Measurements from ENCODE around the gene CACNG7.

Gene CACNG7

GRCh38 chr19:53872762-53873161 is 36.3 kb upstream of the CACNG7 start:
- no peak overlapping the region for H3K4me3 ChIP-seq (ENCODE audit: low read length)
- no peak for TF ChIP-seq ZNF274 (IDR thresholded peaks at IDR 0.05; ENCODE audit: low read depth, low read length)

- H3K4me3 ChIP-seq (ENCODE audit: low read length) = no peak overlapping the region
- TF ChIP-seq ZNF274 (IDR thresholded peaks at IDR 0.05; ENCODE audit: low read depth, low read length) = no peak
Measured at GRCh38 chr19:53873773-53874605, 35.1 kb upstream of the CACNG7 start.

DNA sequence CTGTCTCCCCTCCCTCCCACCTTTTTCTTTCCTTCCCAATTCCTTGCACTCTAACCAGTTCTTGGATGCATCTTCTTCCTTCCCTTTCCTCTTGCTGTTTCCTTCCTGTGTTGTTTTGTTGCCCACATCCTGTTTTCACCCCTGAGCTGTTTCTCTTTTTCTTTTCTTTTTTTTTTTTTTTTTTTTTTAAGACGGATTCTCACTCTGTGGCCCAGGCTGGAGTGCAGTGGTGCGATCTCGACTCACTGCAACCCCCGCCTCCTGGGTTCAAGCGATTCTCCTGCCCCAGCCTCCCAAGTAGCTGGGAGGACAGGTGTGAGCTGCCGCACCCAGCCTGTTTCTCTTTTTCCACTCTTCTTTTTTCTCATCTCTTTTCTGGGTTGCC is 34.5 kb upstream of the CACNG7 start:
- TF ChIP-seq ZNF274 (IDR thresholded peaks at IDR 0.05; ENCODE audit: low read depth, low read length) = no peak
- H3K4me3 ChIP-seq (ENCODE audit: low read length) = no peak overlapping the region

DNA sequence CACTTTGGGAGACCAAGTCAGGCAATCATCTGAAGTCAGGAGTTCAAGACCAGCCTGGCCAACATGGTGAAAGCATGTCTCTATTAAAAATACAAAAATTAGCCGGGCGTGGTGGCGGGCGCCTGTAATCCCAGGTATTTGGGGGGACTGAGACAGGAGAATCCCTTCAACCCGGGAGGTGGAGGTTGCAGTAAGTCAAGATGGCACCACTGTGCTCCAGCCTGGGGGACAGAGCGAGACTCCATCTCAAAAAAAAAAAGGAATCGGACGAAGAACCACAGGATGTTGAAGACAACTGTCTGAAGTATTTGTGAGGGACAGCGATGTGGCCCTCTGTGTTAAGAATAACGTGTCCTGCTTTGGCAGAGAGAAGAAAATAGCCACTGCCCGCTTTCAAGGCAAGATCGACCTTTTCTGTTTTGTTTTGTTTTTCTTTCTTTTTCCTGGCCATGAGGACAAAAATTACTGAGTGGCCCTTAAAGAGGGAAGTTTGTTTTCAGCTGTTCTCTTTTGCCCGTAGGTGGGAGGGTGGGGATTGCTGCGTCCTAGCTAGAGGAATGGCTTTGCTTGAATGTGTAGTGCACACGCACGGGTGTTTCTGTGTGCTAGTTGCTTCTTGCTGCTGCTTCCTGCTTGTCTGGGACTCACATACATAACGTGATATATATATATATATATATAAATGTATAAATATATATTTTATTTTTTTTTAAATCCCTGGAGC is 33.3 kb upstream of the CACNG7 start:
- H3K4me3 ChIP-seq (ENCODE audit: low read length) = no peak overlapping the region
- TF ChIP-seq ZNF274 (IDR thresholded peaks at IDR 0.05; ENCODE audit: low read depth, low read length) = no peak

DNA sequence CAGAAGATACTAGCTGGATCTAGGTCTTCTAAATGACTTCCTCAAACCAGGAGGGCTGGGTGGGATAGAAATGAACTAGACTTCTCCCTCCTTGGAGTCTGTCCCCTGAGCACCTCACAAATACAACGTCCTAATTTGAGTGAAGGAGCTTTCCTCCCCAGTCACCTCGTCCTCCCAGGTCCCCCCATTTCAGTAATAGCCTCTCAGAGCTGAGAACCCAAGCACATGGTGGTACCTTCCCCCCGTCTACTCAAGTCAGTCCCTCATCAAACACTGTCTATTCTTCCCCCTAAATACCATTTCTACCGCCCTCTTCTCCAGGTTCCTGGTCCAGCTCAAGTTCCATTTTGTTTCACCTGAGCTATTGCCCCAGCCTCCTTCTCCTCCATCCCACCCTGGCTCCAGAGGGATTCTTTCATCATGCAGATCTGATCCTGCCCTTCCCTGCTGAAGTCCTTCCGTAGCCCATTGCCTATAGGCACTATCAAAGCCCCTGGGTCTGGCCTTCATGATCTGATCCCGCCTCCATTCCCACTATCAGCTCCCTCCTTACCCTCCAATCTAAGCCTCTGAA is 32.3 kb upstream of the CACNG7 start:
- TF ChIP-seq ZNF274 (IDR thresholded peaks at IDR 0.05; ENCODE audit: low read depth, low read length) = no peak
- H3K4me3 ChIP-seq (ENCODE audit: low read length) = no peak overlapping the region

DNA sequence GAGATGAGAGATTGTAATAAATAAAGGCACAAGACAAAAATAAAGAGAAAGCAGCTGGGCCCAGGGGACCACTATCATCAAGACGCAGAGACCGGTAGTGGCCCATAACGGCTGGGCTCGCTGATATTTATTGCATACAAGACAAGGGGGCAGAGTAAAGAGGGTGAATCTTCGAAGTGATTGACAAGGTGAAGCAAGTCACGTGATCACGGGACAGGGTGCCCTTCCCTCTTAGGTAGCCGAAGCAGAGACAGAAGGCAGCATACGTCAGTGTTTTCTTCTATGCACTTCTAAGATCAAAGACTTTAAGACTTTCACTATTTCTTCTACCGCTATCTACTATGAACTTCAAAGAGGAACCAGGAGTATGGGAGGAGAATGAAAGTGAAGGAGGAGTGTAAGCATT is 31.7 kb upstream of the CACNG7 start:
- TF ChIP-seq ZNF274 (IDR thresholded peaks at IDR 0.05; ENCODE audit: low read depth, low read length) = no peak
- no peak overlapping the region; the same call in 1 of the 2 replicates for H3K4me3 ChIP-seq (ENCODE audit: low read length)

- TF ChIP-seq ZNF274 (IDR thresholded peaks at IDR 0.05; ENCODE audit: low read depth, low read length) = no peak
- peak overlapping the region; percentile 57 for H3K4me3 ChIP-seq (ENCODE audit: low read length)
Measured at GRCh38 chr19:53878776-53879139, 30.3 kb upstream of the CACNG7 start.

- peak overlapping the region; percentile 57 for H3K4me3 ChIP-seq (ENCODE audit: low read length)
- no peak for TF ChIP-seq ZNF274 (IDR thresholded peaks at IDR 0.05; ENCODE audit: low read depth, low read length)
Measured at GRCh38 chr19:53879140-53880081, 29.7 kb upstream of the CACNG7 start.

DNA sequence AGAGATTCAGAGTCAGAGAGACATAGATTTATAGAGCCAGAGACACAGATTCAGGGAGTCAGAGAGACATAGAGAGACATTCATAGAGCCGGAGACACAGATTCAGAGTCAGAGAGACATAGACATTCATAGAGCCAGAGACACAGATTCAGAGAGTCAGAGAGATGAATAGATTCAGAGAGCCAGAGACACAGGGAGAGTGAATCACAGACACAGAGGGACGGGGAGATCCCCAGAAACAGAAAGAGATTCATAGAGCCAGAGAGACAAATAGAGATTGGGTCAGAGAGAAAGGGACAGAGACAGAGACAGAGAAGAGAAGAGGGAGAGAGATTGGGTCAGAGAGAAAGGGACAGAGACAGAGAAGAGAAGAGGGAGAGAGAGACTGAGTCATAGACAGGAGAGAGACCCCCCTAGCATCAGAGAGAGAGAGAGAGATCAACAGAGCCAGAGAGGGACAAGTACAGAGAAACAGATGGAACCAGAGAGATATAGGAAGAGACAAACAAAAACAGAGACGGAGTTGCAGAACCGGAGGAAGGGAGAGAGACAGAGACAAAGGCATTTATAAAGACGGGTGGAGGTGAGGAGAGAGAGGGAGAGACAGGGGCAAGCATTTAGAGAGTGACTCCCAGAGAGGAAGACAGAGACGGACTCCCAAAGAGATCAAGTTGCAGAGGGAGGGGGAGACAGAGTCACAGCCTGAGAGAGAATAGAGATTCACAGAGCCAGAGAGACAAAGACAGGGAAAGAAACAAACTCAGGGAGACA is 28.2 kb upstream of the CACNG7 start:
- no peak overlapping the region for H3K4me3 ChIP-seq (ENCODE audit: low read length)

GRCh38 chr19:53881482-53882390 is 27.3 kb upstream of the CACNG7 start, which contains the start of gene PRKCG:
Gene PRKCG, plus strand, starts transcription at chr19:53882197. Its CDS starts 298 bp downstream, at chr19:53882495.
- peak within 1 kb of the TSS; percentile 8; the same call in 1 of the 2 replicates for H3K4me3 ChIP-seq (ENCODE audit: low read length)
- TF ChIP-seq ZNF274 (IDR thresholded peaks at IDR 0.05; ENCODE audit: low read depth, low read length) = no peak

More for the DNA sequence above, 28.2 kb upstream of the CACNG7 start:
- TF ChIP-seq ZNF274 (IDR thresholded peaks at IDR 0.05; ENCODE audit: low read depth, low read length) = no peak

GRCh38 chr19:53882391-53883050 is 26.6 kb upstream of the CACNG7 start:
- H3K4me3 ChIP-seq (ENCODE audit: low read length) = no peak overlapping the region
- TF ChIP-seq ZNF274 (IDR thresholded peaks at IDR 0.05; ENCODE audit: low read depth, low read length) = no peak
